Measurements from ENCODE around the gene PPP3R2. TPM values are rescaled to one million over a fixed set of nuclear protein-coding genes. Genes with fewer than 3 reads are reported as not detected.

PPP3R2 gene
- total RNA-seq, 1 experiment from 2014 or later: not detected

- no peaks in the 10 kb centered on the region for H3K9me2 ChIP-seq (ENCODE audit: insufficient read depth)
- no peaks in the 10 kb centered on the region for H3K27me3 ChIP-seq (ENCODE audit: insufficient read depth, low read length)
- ChIA-PET RAD21 (ENCODE audit: low non-redundant PET in 1 of 2, low total read pairs in 2 of 2, uncharacterized antibody in 2 of 2, unreplicated experiment in 2 of 2) (interaction anchor here in 1 of 2 experiments (1.6 kb wide), 1 partner anchor 109 kb away, joined by 4 read pairs; no protein-coding TSS in a partner anchor), POLR2A (no interaction called here), CTCF (interaction anchor here (1.0 to 1.8 kb wide), 4 partner anchors 8 to 119 kb away, joined by 3 to 12 read pairs (median 6); no protein-coding TSS in a partner anchor)
- no peaks in the 10 kb centered on the region for H4K20me1 ChIP-seq (ENCODE audit: insufficient read depth)
- H3K27ac ChIP-seq (ENCODE audit: low read depth, low read length): no peak overlapping the region
- H3K79me2 ChIP-seq (ENCODE audit: insufficient read depth, low read length): no peaks in the 10 kb centered on the region
- no peak overlapping the region for H3K9ac ChIP-seq (ENCODE audit: low read length)
- no peaks in the 10 kb centered on the region for H3K4me1 ChIP-seq (ENCODE audit: control insufficient read depth in 1 of 2, insufficient read depth in 2 of 2, low read length in 2 of 2)
- H3K9me3 ChIP-seq (ENCODE audit: control insufficient read depth in 1 of 2, insufficient read depth in 1 of 2, low read depth in 1 of 2, low read length in 2 of 2): no peaks in the 10 kb centered on the region
- H3K4me2 ChIP-seq (ENCODE audit: low read length): no peak overlapping the region
- peaks cover under 1 to 16% of the 10 kb centered on the region in 2 experiments; a peak in 3 of 4 replicates for H3K36me3 ChIP-seq (ENCODE audit: control insufficient read depth in 1 of 2, insufficient read depth in 2 of 2, low read length in 2 of 2)
- no TSS peak for BruUV-seq (replicated peaks)
- intact Hi-C loops (cut with micrococcal nuclease): no loop called here
- no peak overlapping the region for H2AFZ ChIP-seq (ENCODE audit: low read depth, low read length, poor library complexity, severe bottlenecking)
- H3K4me3 ChIP-seq (replicated peaks in 1 of 2; ENCODE audit: low read depth in 1 of 2, low read length in 2 of 2): no peak overlapping the region
- DNase-seq (ENCODE audit: low read depth, low spot score) (no peak), ATAC-seq (no peak)
- no peak for TF ChIP-seq TCF7L2 (IDR thresholded peaks at IDR 0.05; ENCODE audit: borderline replicate concordance, extremely low read depth, insufficient read depth, insufficient read length)
- no peak for TF ChIP-seq FOSL1 (IDR thresholded peaks at IDR 0.05; ENCODE audit: low read depth)
- no peak for TF ChIP-seq SP1 (IDR thresholded peaks at IDR 0.05; ENCODE audit: low read depth)
- TF ChIP-seq JUND (IDR thresholded peaks at IDR 0.05): no peak
- no peak for TF ChIP-seq REST (IDR thresholded peaks at IDR 0.05; ENCODE audit: low read depth)
- no peak for TF ChIP-seq POLR2AphosphoS5 (IDR thresholded peaks at IDR 0.05; ENCODE audit: low read depth, low read length)
- no peak for TF ChIP-seq EZH2phosphoT487 (IDR thresholded peaks at IDR 0.05; ENCODE audit: borderline replicate concordance)
- no peak for TF ChIP-seq ZFX (IDR thresholded peaks at IDR 0.05)
- no peak for TF ChIP-seq POLR2A (IDR thresholded peaks at IDR 0.05; ENCODE audit: borderline replicate concordance, extremely low read depth, insufficient read depth, insufficient read length)
- no peak for TF ChIP-seq RAD21 (IDR thresholded peaks at IDR 0.05; ENCODE audit: low read depth)
- no peak for TF ChIP-seq YY1 (IDR thresholded peaks at IDR 0.05; ENCODE audit: extremely low read depth, insufficient replicate concordance, low read depth, low read length)
- TF ChIP-seq CEBPB (IDR thresholded peaks at IDR 0.05; ENCODE audit: low read depth): no peak
- no peak for TF ChIP-seq EGR1 (IDR thresholded peaks at IDR 0.05; ENCODE audit: low read depth)
- TF ChIP-seq ATF3 (IDR thresholded peaks at IDR 0.05): no peak
- TF ChIP-seq EZH2 (IDR thresholded peaks at IDR 0.05): no peak
- TF ChIP-seq SRF (IDR thresholded peaks at IDR 0.05; ENCODE audit: low read depth): no peak
- TF ChIP-seq SIN3A (IDR thresholded peaks at IDR 0.05; ENCODE audit: low read depth): no peak
- TF ChIP-seq MAX (IDR thresholded peaks at IDR 0.05): no peak
- no peak for TF ChIP-seq ZBTB33 (IDR thresholded peaks at IDR 0.05; ENCODE audit: extremely low read depth, insufficient replicate concordance, low read length)
These were observed 26.9 kb downstream of the PPP3R2 start for GRCh38 chr9:101567725-101568350.

All from HCT116 (cell line).